OCI-LY7 (cell line): ENCODE results near the gene ZNF613. TPM values are rescaled to one million over a fixed set of nuclear protein-coding genes. Genes with fewer than 3 reads are reported as not detected.
"Not testable (repeated sequence)": the region's sequence is repeated elsewhere in the genome, so short reads cannot be mapped to it uniquely, and the experiment has no call there.

Experiments used
- BruUV-seq: library from RNA; stranded (reverse); fragments of 400-500 nt; replicated peaks from 2 replicates; lab custom pipeline; 2021; lab: Mats Ljungman, UMichigan
- CTCF ChIA-PET: fragments of 300-600 bp; sonication (Branson Sonifier 250); formaldehyde crosslinking; loops from one replicate; lab custom pipeline; 2022; ENCODE audit warnings: antibody characterized with exemption; ENCODE audit not compliant: unreplicated experiment; lab: Charles Lee
- POLR2A ChIA-PET: fragments of 300-600 bp; sonication (Branson Sonifier 250); formaldehyde crosslinking; loops from one replicate; lab custom pipeline; 2022; ENCODE audit warnings: antibody characterized with exemption; lab: Charles Lee
- DNase-seq: peaks from one replicate; pipeline ENCODE4 v3.0.0-alpha.2; 2015; ENCODE audit warnings: low spot score
- H2AFZ ChIP-seq: fragments of 200-600 bp; sonication (generic), shearing (Covaris generic); 2 replicates; pipeline ENCODE4 v1.6.1; 2014; ENCODE audit warnings: mild to moderate bottlenecking, antibody characterized with exemption, low read length, moderate library complexity
- H3K27ac ChIP-seq: fragments of 200-600 bp; sonication (generic); 2 replicates; pipeline ENCODE4 v1.5.1; 2014; ENCODE audit warnings: mixed run types, low read depth, mild to moderate bottlenecking, moderate library complexity, low read length, inconsistent platforms; ENCODE audit not compliant: poor library complexity, severe bottlenecking
- H3K36me3 ChIP-seq: fragments of 200-600 bp; sonication (generic); 2 replicates; pipeline ENCODE4 v1.6.1; 2014; ENCODE audit warnings: mild to moderate bottlenecking, antibody characterized with exemption, low read length, moderate library complexity, mixed read lengths; ENCODE audit not compliant: insufficient read depth
- H3K4me1 ChIP-seq: fragments of 200-600 bp; sonication (generic); 2 replicates; pipeline ENCODE4 v1.5.1; 2014; ENCODE audit warnings: mild to moderate bottlenecking, low read length; ENCODE audit not compliant: insufficient read depth, poor library complexity, severe bottlenecking
- H3K4me2 ChIP-seq: fragments of 200-600 bp; sonication (generic); 2 replicates; pipeline ENCODE4 v1.6.1; 2014; ENCODE audit warnings: mild to moderate bottlenecking, low read length
- H3K4me3 ChIP-seq: fragments of 200-600 bp; sonication (generic); 2 replicates; pipeline ENCODE4 v1.5.1; 2014; ENCODE audit warnings: mild to moderate bottlenecking, low read depth, low read length; ENCODE audit not compliant: poor library complexity, severe bottlenecking
- H3K79me2 ChIP-seq: fragments of 200-600 bp; sonication (generic); 2 replicates; pipeline ENCODE4 v1.6.1; 2016; ENCODE audit warnings: low read depth, mild to moderate bottlenecking, low read length, moderate library complexity, mixed read lengths; ENCODE audit not compliant: insufficient read depth
- H3K9me2 ChIP-seq: fragments of 200-600 bp; sonication (generic); 2 replicates; pipeline ENCODE4 v1.6.1; 2016; ENCODE audit warnings: mild to moderate bottlenecking, low read length, mixed read lengths; ENCODE audit not compliant: insufficient read depth
- H3K9me3 ChIP-seq: fragments of 200-600 bp; sonication (generic); 2 replicates; pipeline ENCODE4 v1.6.1; 2014; ENCODE audit warnings: mild to moderate bottlenecking, mixed run types, low read length, mixed read lengths
- H4K20me1 ChIP-seq: fragments of 200-600 bp; sonication (generic); 2 replicates; pipeline ENCODE4 v1.6.1; 2014; ENCODE audit warnings: mild to moderate bottlenecking, antibody characterized with exemption, low read length, moderate library complexity, mixed read lengths; ENCODE audit not compliant: insufficient read depth
- CTCF ChIP-seq: fragments of 200-600 bp; sonication (generic); conservative IDR thresholded peaks from 2 replicates; pipeline ENCODE4 v1.5.1; 2014; ENCODE audit warnings: mild to moderate bottlenecking, antibody characterized with exemption, low read length, moderate library complexity, mixed read lengths
- EZH2phosphoT487 ChIP-seq: fragments of 200-600 bp; sonication (generic); IDR thresholded peaks from 2 replicates; pipeline ENCODE4 v1.6.1; 2018; ENCODE audit warnings: low read depth, borderline replicate concordance, mild to moderate bottlenecking, mixed run types, antibody characterized with exemption, low read length, moderate library complexity, mixed read lengths
- intact Hi-C: fragments of 100-400 bp; cut with micrococcal nuclease; formaldehyde crosslinking; loops from one replicate; pipeline ENCODE4 v1.10.0; 2022; ENCODE audit not compliant: unreplicated experiment
- total RNA-seq, 2 experiments: library from RNA; depleted of rRNA in 1 of 2; stranded (reverse); fragments of >200 nt in 1 of 2; shearing (Covaris generic) in 1 of 2; gene quantifications; 2 replicates each; pipeline ENCODE4 v1.2.3, GENCODE V29; 2014 to 2022

Gene ZNF613
- total RNA-seq, 2 experiments from 2014 or later, result 4.5 to 10.0 TPM

GRCh38 chr19:51980116-51980736, 53.0 kb downstream of the ZNF613 start:
- no peaks in the 10 kb centered on the region; the same call in 1 of the 2 replicates for H3K36me3 ChIP-seq
- H3K4me2 ChIP-seq, result no peak overlapping the region
- no peak overlapping the region for H3K27ac ChIP-seq
- no peak for DNase-seq
- H3K9me2 ChIP-seq, result no peaks in the 10 kb centered on the region
- peaks cover 8% of the 10 kb centered on the region; the same call in 1 of the 2 replicates for H3K79me2 ChIP-seq
- peaks cover 30% of the 10 kb centered on the region; the same call in 1 of the 2 replicates for H3K9me3 ChIP-seq
- CTCF ChIA-PET, result no interaction called here
- BruUV-seq, result no TSS peak
- H4K20me1 ChIP-seq, result no peaks in the 10 kb centered on the region
- no peak overlapping the region for H3K4me3 ChIP-seq
- no peak overlapping the region for H2AFZ ChIP-seq
- TF ChIP-seq EZH2phosphoT487 (no peak), CTCF (no peak)
- H3K4me1 ChIP-seq, result no peaks in the 10 kb centered on the region
- POLR2A ChIA-PET, result no interaction called here
- intact Hi-C loops, result no loop called here

GRCh38 chr19:51980926-51981325, 53.7 kb downstream of the ZNF613 start:
- H3K4me3 ChIP-seq, intact Hi-C loops, DNase-seq, H3K27ac ChIP-seq, H3K4me2 ChIP-seq, BruUV-seq, H3K36me3 ChIP-seq, H4K20me1 ChIP-seq, H3K9me2 ChIP-seq, CTCF ChIA-PET, POLR2A ChIA-PET, H3K4me1 ChIP-seq, H2AFZ ChIP-seq: not testable (repeated sequence)
- peaks cover 11% of the 10 kb centered on the region for H3K79me2 ChIP-seq
- H3K9me3 ChIP-seq, result peaks cover 32% of the 10 kb centered on the region; the same call in 1 of the 2 replicates

- H2AFZ ChIP-seq, result no peak overlapping the region
- TF ChIP-seq EZH2phosphoT487, result no peak
- no peak for TF ChIP-seq CTCF
- no TSS peak for BruUV-seq
- peaks cover 18% of the 10 kb centered on the region for H3K79me2 ChIP-seq
- no peak overlapping the region for H3K27ac ChIP-seq
- no peaks in the 10 kb centered on the region for H3K9me2 ChIP-seq
- DNase-seq, result no peak
- no peaks in the 10 kb centered on the region; the same call in 1 of the 2 replicates for H3K36me3 ChIP-seq
- ChIA-PET CTCF (no interaction called here), POLR2A (no interaction called here)
- H3K4me3 ChIP-seq, result no peak overlapping the region
- no peak overlapping the region for H3K4me2 ChIP-seq
- H3K4me1 ChIP-seq, result peaks cover 4% of the 10 kb centered on the region
- H3K9me3 ChIP-seq, result peaks cover 47% of the 10 kb centered on the region; the same call in 1 of the 2 replicates
- intact Hi-C loops, result no loop called here
- H4K20me1 ChIP-seq, result no peaks in the 10 kb centered on the region
Measured at GRCh38 chr19:51983361-51983760, 56.1 kb downstream of the ZNF613 start.
